GM12872 (cell line): ENCODE data around the gene YPEL2.

Experiments
- TF ChIP-seq, protein P1 (sequence below): IDR thresholded peaks from 3 replicates; pipeline ENCODE4 v1.5.1; 2011; ENCODE audit warnings: low read depth, mild to moderate bottlenecking, low read length, moderate library complexity; ENCODE audit not compliant: insufficient read depth

Gene YPEL2

DNA sequence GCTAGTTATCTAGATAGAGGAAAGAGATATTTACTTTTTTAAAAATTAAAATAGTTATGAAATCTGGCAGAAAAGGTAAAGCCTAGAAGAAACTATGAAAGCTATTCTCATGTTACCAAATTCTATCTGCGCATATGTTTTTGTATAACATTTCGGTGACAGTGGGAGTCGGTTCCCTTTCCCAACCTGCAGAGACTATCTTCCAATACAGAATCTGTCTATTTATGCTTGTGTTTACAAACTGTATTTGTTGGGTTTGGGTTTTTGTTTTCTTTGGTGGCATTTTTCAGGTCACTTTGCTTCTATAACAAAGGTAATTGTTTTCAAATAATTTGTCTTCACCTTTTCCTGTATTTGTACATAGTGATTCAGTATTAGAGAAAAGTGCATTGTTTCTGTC lies 69.8 kb downstream of the YPEL2 start:
- TF ChIP-seq, protein P1, sequence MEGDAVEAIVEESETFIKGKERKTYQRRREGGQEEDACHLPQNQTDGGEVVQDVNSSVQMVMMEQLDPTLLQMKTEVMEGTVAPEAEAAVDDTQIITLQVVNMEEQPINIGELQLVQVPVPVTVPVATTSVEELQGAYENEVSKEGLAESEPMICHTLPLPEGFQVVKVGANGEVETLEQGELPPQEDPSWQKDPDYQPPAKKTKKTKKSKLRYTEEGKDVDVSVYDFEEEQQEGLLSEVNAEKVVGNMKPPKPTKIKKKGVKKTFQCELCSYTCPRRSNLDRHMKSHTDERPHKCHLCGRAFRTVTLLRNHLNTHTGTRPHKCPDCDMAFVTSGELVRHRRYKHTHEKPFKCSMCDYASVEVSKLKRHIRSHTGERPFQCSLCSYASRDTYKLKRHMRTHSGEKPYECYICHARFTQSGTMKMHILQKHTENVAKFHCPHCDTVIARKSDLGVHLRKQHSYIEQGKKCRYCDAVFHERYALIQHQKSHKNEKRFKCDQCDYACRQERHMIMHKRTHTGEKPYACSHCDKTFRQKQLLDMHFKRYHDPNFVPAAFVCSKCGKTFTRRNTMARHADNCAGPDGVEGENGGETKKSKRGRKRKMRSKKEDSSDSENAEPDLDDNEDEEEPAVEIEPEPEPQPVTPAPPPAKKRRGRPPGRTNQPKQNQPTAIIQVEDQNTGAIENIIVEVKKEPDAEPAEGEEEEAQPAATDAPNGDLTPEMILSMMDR: no peak

DNA sequence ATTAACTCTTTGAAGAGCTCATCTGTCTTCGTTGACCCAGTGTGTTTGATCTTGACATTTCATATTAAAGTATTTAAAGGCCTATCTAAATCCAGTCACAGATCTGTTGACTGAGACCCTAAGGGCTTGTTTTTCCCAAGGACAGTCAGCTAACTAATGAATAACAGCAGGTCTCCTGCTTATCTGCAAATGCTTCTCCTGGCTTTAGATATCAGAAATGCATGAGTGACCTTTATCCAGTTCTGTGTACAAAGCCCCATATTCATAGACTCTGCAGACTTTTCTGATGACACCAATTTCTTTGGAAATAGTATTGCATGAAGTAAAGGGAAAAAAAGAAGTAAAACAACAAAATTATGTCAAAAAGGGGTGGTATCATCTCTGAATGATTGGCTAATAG lies 70.3 kb downstream of the YPEL2 start:
- TF ChIP-seq, protein P1: no peak

DNA sequence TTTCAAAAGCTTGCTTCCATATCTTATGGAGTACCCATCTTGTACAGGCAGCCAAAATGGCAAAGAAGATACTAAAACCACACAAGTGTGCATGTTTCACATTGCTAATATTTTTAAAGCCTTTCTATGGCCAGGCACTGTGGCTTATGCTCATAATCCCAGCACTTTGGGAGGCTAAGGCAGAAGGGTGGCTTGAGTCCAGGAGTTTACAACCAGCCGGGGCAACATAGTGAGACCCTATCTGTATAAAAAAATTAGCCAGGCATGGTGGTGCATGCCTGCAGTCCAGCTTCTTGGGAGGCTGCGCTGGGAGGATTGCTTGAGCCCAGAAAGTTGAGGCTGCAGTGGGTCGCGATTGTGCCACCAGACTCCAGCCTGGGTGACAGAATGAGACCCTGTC lies 71.3 kb downstream of the YPEL2 start:
- TF ChIP-seq, protein P1: no peak

DNA sequence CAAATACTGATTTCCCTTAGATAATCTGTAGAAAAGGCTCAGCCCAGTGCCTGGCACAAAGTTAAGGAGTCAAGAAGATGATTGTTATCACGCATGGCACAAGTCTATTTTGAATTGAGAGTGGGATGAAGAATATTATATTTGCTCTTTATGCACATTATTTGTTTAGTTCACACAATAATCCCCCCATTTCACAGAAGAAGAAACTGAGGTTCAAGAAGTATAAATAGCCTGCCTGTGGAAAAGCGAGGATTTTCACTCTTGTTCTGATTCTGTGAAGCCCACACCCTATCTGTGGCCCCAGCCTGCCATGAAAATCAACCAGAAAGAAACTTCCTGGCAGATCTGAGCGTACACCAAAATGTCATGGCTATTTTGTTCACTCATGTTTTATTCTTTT lies 73.0 kb downstream of the YPEL2 start:
- TF ChIP-seq, protein P1: no peak

GRCh38 chr17:59405944-59406705 lies 74.7 kb downstream of the YPEL2 start:
- TF ChIP-seq, protein P1: no peak

DNA sequence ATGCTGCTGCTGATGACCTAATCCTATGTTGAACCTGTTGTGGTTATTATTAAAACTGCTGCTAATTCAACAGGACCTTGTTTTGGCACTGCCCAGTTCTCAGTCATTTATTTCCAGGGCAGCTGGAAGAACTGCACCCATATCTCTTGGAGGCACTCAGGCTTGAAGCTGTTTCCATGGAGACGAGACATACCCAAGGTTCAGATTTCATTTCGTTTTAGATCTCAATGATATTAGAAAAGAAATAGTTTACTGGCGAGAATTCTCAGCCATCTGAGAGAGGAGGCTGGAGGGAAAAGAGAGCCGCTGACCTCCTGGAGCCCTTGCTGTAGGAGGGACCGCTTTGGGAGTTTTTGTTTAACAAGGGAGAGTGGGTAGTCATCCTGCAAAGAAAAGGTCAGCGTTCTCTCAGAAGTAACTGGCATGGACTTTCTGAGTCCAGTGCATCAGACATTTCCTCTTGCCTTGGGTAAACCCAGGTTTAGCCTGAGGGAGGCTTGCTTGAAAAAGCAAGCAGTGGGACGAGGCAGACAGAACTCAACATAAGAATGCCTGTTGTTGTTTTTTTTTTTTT lies 75.4 kb downstream of the YPEL2 start:
- TF ChIP-seq, protein P1: no peak

- TF ChIP-seq, protein P1: no peak
These were observed 78.0 kb downstream of the YPEL2 start for GRCh38 chr17:59409336-59410048.
